ENCODE results near the gene LRWD1. TPM values are rescaled to one million over a fixed set of nuclear protein-coding genes. Genes with fewer than 3 reads are reported as not detected.
A peak's percentile ranks its signal among the peaks of the same experiment; 100 is the strongest.

Gene LRWD1
- total RNA-seq, 1 donor from 2014 or later: 11.2 TPM

DNA sequence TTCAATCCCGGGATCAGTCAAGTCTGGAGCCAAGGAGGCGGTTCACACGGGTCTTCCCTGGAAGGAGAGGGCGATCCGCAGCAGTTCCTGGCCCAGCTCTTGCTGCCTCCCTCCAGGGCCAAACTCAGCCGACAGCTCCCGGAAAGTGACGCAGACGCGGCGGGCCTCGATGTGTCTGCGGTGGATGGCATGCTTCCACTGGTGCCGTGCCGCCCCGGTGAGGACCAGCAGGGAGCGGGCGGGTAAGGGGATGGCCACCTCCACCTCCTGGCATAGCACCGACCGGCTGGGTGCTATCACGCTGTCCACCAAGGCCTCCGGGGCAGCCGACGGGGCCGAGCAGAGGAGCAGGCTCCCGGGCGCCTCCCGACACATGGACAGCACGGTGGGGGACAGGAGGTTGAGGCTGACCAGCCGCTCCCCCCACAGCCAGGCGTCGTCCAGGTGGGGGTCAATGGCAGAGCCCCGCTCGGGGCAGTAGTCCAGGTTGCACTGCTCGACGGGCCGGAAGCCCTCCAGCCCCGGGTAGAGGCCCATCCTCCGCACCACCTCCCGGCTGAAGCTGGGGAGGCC is 7.3 kb upstream of the LRWD1 start:
- Histone ChIP-seq H3K27ac (replicated peaks) (no peak overlapping the region), H3K4me1 (peaks cover 4% of the 10 kb centered on the region), H3K9me3 (replicated peaks) (no peaks in the 10 kb centered on the region), H3K27me3 (ENCODE audit: low read depth) (no peaks in the 10 kb centered on the region), H3K4me3 (no peak overlapping the region), H3K36me3 (peaks cover 44% of the 10 kb centered on the region)
- intact Hi-C loops (cut with micrococcal nuclease): no loop called here
- DNase-seq: no peak
- TF ChIP-seq, protein P1, sequence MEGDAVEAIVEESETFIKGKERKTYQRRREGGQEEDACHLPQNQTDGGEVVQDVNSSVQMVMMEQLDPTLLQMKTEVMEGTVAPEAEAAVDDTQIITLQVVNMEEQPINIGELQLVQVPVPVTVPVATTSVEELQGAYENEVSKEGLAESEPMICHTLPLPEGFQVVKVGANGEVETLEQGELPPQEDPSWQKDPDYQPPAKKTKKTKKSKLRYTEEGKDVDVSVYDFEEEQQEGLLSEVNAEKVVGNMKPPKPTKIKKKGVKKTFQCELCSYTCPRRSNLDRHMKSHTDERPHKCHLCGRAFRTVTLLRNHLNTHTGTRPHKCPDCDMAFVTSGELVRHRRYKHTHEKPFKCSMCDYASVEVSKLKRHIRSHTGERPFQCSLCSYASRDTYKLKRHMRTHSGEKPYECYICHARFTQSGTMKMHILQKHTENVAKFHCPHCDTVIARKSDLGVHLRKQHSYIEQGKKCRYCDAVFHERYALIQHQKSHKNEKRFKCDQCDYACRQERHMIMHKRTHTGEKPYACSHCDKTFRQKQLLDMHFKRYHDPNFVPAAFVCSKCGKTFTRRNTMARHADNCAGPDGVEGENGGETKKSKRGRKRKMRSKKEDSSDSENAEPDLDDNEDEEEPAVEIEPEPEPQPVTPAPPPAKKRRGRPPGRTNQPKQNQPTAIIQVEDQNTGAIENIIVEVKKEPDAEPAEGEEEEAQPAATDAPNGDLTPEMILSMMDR (IDR thresholded peaks at IDR 0.05; ENCODE audit: borderline replicate concordance): no peak

DNA sequence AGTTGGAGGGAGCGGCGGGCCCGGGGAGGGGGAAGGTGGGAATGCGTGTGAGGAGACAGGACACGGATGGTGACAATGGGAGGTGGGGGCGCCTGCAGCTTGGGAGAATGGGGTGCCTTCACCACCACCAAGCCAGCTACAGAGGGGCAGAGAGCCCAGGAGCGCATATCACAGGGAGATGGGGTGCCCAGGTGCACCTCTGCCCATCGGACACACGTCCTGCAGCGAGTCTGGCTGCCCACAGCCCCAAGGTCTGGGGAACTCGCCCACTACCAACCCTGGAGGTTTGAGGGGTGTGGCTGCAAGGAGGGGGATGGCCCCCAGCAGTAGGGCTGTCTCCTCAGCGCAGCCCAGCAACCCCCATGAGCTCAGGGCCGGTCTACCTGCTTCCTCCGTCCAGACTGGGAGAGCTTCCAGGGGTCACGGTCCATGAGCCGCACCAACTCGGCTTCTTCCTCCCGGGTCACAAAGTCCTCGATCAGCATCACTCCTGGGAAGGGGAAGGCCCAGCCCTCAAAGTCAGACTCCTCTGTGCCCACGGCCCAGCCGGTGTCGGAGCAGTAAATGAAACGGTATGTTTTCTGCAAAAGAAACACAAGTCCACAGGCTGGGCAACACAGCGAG is 5.5 kb upstream of the LRWD1 start:
- Histone ChIP-seq H3K9me3 (replicated peaks) (no peaks in the 10 kb centered on the region), H3K36me3 (peaks cover 44% of the 10 kb centered on the region), H3K4me1 (peaks cover 18% of the 10 kb centered on the region), H3K4me3 (no peak overlapping the region), H3K27ac (replicated peaks) (no peak overlapping the region), H3K27me3 (ENCODE audit: low read depth) (no peaks in the 10 kb centered on the region)
- TF ChIP-seq, protein P1 (IDR thresholded peaks at IDR 0.05; ENCODE audit: borderline replicate concordance): no peak
- DNase-seq: no peak
- intact Hi-C loops (cut with micrococcal nuclease): no loop called here

DNA sequence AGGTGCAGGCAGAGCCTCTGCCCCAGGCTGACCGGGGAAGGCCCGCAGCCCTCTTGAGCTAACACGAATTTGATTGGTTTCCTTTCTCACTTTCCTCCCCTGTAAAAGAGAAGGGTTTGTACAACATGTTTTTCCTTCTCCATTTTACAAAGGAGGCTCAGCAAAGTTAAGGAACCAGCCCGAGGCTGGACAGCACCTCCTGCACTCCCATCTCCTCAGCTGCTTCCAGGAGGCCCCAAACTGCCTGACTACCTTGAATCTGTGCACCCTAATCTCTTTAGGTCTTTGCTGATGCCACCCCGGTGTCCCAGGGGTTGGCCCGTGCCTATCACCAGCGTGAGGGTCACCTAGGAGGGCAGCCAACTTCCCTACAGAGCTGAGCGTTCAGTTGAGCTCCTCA is 4.3 kb upstream of the LRWD1 start:
- no peak for DNase-seq
- no peak overlapping the region for H3K4me3 ChIP-seq
- H3K9me3 ChIP-seq (replicated peaks): no peaks in the 10 kb centered on the region
- intact Hi-C loops (cut with micrococcal nuclease): no loop called here
- H3K27ac ChIP-seq (replicated peaks): no peak overlapping the region
- no peaks in the 10 kb centered on the region for H3K27me3 ChIP-seq (ENCODE audit: low read depth)
- TF ChIP-seq, protein P1 (IDR thresholded peaks at IDR 0.05; ENCODE audit: borderline replicate concordance): no peak
- peaks cover 28% of the 10 kb centered on the region for H3K4me1 ChIP-seq
- peaks cover 42% of the 10 kb centered on the region for H3K36me3 ChIP-seq

DNA sequence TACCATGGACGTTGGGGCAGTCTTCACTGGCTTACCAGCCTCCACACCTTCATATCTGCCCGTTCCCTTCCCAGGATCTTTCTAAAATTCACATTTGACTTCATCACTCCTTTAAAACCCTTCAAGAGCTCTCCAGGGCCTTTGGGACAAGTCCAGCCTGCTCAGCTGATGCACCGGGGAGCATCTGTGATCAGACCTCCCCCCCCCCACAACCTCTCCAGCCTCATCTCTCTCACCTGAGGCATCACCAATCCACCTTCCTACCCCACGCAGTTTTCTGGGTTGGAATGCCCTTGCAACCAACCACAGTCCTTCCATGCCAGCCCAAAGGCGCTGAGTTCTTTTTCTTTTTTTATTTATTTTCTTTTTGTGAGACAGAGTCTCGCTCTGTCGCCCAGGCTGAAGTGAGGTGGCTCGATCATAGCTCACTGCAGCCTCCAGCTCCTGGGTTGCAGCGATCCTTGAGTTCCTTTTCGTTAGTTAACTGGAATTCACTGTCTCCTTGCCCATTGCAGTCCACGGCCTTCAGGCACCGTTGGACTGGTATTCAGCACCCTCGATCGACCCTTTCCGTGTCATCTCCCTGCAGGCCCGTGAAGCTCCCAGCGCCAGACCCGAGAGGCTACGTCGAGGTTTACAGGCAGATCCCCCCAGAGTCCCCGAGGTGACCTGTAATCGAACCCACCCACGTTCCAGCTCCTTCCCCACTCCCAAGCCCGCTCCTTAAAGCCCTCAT is 775 bp upstream of the LRWD1 start:
- Histone ChIP-seq H3K36me3 (peaks cover 6% of the 10 kb centered on the region), H3K4me3 (peak overlapping the region; percentile 85), H3K4me1 (peaks cover 42% of the 10 kb centered on the region), H3K27ac (replicated peaks) (peak overlapping the region; percentile 80), H3K27me3 (ENCODE audit: low read depth) (no peaks in the 10 kb centered on the region), H3K9me3 (replicated peaks) (no peaks in the 10 kb centered on the region)
- intact Hi-C loops (cut with micrococcal nuclease): no loop called here
- TF ChIP-seq, protein P1 (IDR thresholded peaks at IDR 0.05; ENCODE audit: borderline replicate concordance): no peak
- DNase-seq: no peak

DNA sequence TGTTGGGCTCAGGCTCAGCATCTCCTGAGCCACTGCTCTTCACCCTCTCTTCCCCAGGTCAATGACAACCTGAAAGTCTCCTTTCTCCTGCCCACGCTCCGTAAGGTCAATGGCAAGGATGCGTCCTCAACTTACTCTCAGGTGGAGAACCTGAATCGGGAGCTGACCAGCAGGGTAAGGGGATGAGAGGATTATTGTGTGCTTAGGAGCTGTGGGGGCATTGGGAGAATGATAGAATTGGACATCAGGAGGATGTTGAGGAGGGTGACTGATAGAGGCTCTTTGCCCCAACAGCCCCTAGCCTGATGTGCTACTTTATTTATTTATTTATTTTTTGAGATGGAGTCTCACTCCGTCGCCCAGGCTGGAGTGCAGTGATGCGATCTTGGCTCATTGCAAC is 1.3 kb downstream of the LRWD1 start:
- Histone ChIP-seq H3K27me3 (ENCODE audit: low read depth) (no peaks in the 10 kb centered on the region), H3K36me3 (peaks cover 5% of the 10 kb centered on the region), H3K27ac (replicated peaks) (no peak overlapping the region), H3K4me3 (peak overlapping the region; percentile 85), H3K4me1 (peaks cover 42% of the 10 kb centered on the region), H3K9me3 (replicated peaks) (no peaks in the 10 kb centered on the region)
- no peak for DNase-seq
- intact Hi-C loops (cut with micrococcal nuclease): no loop called here
- TF ChIP-seq, protein P1 (IDR thresholded peaks at IDR 0.05; ENCODE audit: borderline replicate concordance): no peak
